Stimulated activated CD4-positive, alpha-beta T cell treated with anti-CD3 and anti-CD28 coated beads, Interleukin-12 subunit alpha, Interleukin-12 subunit beta, amount 100 ng/mL, for 48 hours (primary cell): ENCODE data around the gene DGKB.

ENCODE experiments used
- DNase-seq, 3 donors: peaks; one replicate each; pipeline ENCODE4 v3.0.0-alpha.2; 2020; ENCODE audit warnings: low read depth in 2 of 3, low spot score in 1 of 3

The DGKB gene

DNA sequence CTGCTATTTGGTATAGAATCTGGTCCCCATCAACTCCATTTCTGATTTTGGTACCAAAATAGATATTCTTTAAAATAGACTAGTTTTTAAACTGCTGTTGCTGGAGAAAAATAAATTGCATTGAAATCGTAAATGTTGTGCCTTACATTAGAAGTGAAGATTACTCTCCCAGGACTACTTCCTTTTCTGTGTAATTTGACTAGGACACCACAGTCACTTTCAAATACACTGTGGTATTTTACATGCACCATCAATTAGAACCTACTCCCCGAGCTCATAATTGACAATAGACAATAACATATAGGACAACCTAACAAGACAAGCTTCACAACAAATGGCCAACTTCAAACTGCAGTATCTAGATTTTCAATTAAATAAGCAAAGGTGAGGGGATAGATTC lies 211.5 kb downstream of the DGKB start:
- no peak for DNase-seq

DNA sequence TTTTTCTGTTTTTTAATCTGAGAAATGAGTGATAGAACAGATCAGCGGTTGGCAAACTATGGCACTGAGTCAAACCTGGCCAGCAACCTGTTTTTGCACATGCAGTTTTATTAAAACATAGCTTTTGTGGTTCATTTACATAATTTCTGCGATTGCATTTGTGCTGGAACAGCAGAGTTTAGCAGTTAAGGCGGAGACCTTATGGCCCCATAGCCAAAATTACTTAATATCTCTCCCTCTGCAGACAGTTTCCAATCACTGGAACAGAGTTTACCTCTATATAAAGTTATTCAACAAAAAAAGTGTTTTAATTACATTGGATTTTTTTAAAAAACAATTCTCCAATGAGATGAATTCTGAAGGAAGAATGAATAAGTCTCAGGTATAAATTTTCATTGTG lies 212.1 kb downstream of the DGKB start:
- no peak for DNase-seq

DNA sequence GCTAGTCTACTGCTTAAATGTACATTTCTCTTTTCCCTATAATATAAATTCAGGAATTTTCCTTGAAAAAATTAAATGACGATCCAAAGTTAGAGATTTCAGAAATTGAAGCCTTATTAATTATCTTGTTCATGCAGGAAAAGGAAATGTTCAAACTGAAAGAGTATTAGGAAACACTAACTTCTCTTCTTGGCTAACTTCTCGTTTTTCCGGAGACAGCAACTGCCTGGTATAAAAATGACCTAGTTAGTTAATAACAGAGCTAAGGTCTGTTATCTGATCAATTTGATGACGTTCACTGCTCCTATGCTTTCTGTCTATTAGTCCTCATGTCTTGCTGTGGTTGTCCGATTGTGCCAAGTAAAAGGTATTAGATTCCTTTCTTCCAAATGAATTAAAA lies 212.5 kb downstream of the DGKB start:
- no peak for DNase-seq

DNA sequence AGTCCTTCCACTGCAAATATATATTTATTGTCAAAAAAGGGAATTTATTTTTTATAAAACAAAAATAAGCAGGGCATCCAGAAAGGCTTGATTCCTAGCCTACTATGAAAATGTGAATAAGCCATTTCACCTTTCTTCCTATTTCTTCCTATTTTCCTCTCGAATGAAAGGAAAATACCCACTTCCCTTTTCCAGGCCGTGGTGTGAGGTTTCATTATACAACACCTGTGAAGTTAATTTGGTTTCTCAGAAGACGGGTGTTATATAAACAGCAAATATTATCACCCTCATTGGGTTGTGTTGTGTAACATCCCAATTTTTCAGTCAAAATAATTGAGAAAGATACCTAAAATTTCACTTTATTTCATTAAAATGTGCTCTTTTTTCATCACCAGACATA lies 214.3 kb downstream of the DGKB start:
- DNase-seq: no peak

DNA sequence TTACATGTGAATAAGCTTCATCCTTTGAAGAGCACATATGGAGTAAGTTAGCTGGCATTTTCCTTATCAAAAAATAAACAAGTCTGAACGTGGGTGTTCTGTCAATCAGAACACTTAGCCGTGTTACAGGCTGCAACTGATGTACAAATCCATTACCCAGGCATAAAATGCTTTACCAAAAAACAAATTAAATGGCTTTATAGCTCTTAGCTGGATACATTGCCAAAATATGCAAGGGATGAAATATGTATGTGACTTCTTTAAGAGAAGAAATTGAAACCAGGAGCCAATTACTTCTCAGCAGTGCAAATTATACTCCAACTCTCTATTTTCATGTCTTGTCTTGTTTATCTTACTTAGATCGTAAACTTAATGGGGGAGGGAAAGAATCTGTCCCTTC lies 214.8 kb downstream of the DGKB start:
- DNase-seq: no peak

DNA sequence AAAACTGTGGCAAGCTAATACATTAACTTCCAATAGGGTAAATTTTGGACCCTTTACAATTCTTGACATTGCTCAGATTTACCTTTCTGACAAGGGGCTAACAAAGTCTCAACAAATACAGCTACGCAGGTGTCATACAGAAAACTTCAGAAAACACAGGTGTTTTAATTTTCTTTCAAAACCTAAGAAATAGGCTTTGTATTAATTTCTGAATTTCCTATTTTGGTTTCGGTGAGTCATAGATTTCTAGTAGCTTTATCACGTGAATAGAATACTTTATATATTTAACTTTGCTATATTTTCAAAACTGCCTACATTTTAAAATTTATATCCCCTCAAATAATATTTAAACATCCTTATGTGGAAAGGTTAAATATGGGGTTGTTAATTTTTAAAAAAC lies 215.3 kb downstream of the DGKB start:
- no peak for DNase-seq

DNA sequence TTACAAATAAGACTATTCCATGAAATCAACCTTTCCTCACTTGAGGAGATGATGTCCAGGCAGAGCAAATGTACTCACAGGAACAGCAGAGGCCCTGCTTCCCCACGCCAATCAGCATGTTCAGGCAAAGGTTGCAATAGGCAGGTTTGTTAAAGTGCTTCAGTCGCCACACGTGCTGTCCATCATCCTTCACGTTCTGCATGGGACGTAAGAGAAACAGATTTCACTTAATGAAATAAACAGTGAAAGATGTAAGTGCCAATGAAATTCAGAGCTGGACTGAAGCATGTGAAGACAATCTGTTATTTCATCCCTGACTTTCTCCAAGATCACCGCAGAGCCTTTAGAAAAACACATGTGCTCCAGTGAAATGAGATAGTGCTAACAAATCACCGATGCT lies 217.4 kb downstream of the DGKB start:
- DNase-seq: no peak

DNA sequence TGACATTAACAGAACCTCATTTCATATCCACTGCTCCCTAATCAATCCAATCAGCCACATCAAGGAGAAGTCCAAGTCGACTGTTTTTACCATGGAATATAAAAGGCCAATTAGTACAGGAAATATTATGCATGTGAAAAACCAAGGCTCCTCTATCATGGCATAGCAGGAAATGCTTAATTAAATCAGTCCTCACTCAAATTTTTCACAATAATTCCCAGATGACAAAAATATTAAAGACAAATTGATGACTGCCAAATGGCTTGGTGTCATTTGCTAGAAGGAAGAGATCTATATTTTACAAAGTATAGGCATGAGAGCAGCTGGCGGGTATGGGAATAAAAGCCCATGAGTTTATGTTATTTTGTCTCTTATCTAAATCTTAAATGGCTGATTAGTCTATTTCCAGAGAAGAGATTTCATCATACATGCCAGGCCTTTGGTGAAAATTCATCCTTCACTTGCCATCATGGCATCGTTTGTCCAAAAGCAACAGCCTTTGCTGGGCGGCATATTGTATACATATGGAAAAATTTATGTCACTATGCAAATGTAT lies 219.6 kb downstream of the DGKB start:
- no peak for DNase-seq

DNA sequence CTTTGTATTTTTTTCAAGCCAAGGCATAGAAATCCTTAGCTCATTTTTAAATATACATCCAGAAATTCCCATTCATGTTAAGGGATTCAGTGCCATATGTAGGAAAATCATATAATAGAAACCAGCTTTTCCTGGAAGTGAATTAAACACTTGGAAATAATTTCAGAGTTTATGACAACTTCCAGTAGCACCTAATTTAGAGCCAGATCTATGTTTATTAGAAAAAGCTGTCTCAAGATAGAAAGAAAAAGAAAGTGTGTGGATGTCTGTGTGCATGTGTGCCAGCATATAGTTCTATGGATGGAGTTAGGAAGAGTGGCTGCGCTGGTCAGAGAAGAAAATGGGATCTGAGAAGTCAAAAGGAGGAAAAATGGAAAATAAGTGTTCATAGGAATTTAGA lies 225.7 kb downstream of the DGKB start:
- no peak for DNase-seq

DNA sequence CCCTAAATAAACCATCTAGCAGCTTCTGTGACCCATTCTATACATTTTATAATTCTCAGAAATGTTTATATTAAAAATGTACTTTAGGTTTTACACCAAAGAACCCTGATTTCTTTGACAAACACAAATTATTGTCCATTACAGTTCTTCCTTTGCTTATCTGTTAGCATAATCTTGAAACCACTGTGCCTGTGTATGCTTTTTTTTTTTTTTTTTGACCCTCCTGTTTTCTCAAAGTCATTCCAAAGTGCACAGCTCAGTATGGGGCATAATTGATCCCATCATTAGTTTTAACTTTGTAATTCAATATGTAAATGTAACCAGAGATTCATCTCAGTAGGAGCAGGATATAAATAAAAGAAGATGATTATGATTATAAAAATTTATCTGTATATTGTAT lies 229.3 kb downstream of the DGKB start:
- DNase-seq: no peak

DNA sequence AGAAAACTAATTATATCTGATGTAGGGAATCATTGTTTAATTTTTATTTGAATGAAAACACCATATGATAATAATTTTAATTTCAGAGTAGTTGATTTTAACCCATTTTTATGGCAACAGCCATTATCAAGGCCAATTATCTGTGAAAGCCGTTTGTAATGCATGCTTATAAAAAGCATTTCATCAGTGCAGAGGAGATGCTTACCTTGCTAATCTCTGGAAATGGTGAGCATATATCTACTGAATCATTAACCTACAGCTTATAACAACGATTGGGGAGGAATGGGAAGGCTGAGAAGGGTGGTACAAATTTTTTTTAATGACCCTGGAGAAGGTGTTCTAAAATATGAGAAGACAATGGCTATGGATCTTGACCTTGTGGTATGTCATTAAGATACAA lies 235.6 kb downstream of the DGKB start:
- DNase-seq: no peak

- DNase-seq: no peak
Measured at GRCh38 chr7:14666304-14666703, 236.2 kb downstream of the DGKB start.

DNA sequence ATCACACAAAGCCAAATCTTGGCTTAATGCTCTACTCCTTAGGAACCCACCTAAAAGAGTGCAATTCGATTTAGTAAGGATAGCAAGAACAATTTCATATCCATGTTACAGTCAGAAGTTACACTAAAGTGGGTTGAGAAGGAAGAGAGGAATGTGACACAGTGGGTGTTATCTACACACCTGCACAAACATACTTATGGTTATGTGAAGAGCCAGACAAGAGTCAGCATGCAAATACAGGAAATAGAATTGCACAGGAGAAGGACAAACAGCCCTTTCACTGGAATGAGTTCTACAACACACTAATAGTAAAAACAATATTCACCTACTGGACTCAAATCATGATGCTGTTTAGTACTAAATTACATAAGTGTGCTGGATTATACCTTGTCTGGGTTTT lies 262.8 kb downstream of the DGKB start:
- no peak for DNase-seq

DNA sequence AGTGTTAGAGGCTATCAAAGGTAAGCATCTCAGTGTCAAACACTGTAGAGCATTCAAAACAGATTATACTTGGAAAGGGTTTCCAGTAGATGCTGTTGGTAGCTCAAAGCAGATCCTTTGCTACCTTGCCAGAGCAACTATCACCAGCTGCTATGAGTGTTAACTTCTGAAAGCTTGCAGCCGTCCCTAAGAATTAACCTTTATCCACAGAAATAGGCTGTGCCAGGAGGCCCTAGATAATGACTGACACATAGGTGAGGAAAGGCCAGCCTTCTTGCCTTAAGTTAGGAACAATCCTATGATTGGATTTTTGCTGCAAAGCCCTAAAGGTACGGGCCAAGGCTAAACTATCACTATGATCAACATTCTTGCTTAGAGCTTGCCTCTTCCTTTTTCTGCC lies 263.2 kb downstream of the DGKB start:
- no peak for DNase-seq

DNA sequence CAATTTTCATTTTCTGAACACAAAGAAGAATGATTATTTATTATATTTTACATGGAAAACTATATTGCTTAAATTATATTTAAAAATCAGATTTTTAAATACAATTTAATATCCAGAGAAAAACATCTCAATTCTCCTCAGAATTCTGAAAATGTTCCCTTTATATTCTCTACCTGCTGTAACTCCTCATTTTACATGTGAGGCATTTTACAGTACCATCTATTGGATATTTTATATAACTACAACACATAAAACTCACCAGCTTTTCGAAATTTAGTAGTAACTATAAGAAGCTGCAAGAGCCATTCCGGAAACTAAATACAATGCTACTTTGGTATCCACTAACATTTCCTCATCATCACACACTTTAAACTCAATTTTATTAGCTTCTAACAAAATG lies 264.6 kb downstream of the DGKB start:
- no peak for DNase-seq

DNA sequence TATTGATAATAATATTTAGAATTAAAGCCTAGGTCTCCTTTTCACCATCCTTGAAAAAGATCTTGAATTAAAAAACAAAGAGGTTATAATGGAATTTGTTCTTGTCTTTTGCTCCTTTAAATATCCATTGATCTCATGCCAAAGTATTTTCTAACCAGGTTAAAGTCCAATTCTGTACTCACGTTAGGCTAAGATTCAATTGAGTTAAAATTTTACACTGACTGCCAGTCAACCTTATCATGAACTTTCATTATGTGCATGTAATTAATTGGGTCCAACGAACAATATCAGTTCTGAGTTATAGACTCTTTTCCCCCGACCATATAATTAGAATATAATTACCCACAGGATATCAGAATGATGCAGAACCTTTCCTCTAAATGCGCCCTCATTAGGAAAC lies 266.6 kb downstream of the DGKB start:
- no peak for DNase-seq

- DNase-seq: no peak
Measured at GRCh38 chr7:14630048-14630447, 272.5 kb downstream of the DGKB start.

DNA sequence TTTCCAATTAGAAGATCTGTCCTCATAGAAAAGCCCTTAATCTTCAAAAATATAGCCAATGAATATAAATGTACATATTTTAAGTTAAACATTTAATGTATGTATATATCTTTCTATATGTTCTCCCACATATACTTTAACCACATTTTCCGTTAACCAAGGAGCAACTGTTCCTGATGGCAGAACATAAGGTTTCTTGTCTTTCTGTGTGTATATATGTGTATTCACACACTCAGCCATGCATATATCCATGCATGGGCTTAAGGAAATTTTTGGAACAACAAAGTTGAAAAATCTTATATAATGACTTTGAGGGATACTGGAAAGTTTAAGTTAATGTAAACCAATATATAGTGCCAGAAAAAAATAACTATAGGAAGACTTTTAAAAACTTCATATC lies 274.0 kb downstream of the DGKB start:
- no peak for DNase-seq

DNA sequence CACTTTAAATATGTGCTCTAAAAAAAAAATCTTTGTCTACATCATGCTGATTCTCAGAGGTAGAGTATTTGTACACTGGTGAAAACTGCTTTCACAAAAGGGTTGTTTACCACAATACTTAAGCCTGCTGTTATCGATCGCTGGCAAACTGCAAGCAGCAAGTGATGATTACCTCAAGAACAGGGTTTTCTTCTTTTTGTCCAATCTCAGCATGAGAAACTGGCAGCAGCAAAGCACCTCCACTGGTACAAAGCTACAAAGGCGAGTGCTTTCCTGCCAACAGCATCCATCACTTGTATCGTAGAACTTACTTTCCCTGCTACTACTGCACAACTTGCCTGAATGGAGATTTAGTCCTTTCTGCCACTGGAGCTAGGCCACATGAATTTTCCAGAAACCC lies 276.5 kb downstream of the DGKB start:
- no peak for DNase-seq

DNA sequence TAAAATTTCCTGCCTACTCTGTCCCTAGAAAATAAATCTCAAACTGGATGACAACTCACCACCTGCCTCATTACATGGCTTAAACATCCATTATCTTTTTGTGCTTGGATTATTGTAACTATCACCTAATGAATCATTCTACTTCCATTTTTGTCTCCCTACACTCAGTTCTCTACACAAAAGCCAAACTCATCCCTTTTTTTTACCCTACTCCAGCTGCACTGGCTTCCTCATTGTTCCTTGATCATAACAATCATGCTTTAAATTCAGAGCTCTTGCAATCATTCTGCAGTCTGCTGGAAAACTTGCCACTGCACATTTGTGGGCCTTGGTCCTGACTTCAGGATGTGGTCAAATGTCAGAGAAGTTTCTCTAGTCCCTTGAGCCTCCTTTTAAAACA lies 280.0 kb downstream of the DGKB start:
- no peak for DNase-seq

DNA sequence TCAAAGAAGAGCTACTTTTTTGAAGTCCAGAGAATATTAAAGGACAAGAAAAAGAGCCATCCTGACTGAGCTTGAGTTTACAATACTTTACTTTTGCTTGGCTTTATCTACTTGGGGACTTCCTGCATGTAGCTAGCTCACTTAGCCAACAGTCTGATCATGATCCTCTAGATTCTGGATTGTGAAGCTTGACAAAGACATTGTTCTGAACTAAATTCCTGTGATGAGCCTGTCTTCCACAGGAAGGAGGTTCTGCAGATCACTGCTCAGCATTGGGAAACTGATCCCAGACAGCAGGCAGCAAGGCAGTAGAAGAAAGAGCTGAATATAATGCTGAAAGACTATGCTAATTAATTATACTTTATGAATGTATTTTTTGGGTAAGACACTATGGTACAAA lies 296.4 kb downstream of the DGKB start:
- no peak for DNase-seq

GRCh38 chr7:14604606-14605005 lies 297.9 kb downstream of the DGKB start:
- no peak for DNase-seq

GRCh38 chr7:14602851-14603250 lies 299.7 kb downstream of the DGKB start:
- DNase-seq: no peak

DNA sequence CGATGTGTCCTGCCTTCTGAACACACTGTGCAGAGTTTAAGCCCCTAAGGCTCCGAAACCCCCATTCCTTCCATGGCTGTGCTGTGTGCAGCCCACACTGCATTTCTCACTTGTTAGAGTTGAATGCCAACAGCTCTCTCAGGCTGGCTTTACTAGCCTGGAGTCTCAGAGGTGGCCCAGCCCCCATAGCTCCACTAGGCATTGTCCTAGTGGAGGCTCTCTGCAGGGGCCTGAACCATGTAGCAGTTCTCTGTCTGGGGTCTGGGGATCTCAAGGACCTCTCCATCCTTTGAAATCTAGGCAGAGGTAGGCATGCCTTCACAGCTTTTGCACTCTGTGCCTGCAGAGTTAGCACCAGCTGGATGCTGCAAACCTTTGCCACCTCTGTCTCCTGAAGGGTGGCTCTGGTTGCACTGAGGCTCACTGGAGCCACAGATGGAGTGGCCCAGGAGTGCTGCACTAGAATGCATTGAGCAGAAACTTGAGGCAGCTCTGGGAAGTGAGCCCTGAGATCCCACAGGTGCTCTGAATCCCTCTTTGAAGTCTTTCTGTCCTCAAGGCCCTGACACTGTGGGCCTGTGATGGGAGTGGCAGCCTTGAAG lies 301.7 kb downstream of the DGKB start:
- no peak for DNase-seq
